AG08395 (cell line): Measurements from ENCODE around the gene ACTG1.

Experiments
- DNase-seq: peaks from one replicate; pipeline ENCODE4 v3.0.0; 2012; ENCODE audit warnings: mixed read lengths, low spot score

ACTG1 gene

GRCh38 chr17:81481073-81481799 is 31.4 kb downstream of the ACTG1 start:
- DNase-seq = peak; percentile 92

- DNase-seq = peak; percentile 78
Observed at GRCh38 chr17:81480140-81481072, 32.2 kb downstream of the ACTG1 start.

- no peak for DNase-seq
Observed at GRCh38 chr17:81479175-81480071, 33.2 kb downstream of the ACTG1 start.

- no peak for DNase-seq
Observed at GRCh38 chr17:81478119-81478518, 34.5 kb downstream of the ACTG1 start.

GRCh38 chr17:81477173-81477572 is 35.4 kb downstream of the ACTG1 start:
- no peak for DNase-seq

GRCh38 chr17:81476635-81477034 is 36.0 kb downstream of the ACTG1 start:
- no peak for DNase-seq

GRCh38 chr17:81476097-81476496 is 36.5 kb downstream of the ACTG1 start:
- DNase-seq = no peak

GRCh38 chr17:81474958-81475357 is 37.6 kb downstream of the ACTG1 start:
- no peak for DNase-seq

- no peak for DNase-seq
Observed at GRCh38 chr17:81473019-81473418, 39.6 kb downstream of the ACTG1 start.

GRCh38 chr17:81471818-81472456 is 40.7 kb downstream of the ACTG1 start:
- peak; percentile 100 for DNase-seq

GRCh38 chr17:81470944-81471817 is 41.4 kb downstream of the ACTG1 start:
- DNase-seq = peak; percentile 54

GRCh38 chr17:81470270-81470943 is 42.2 kb downstream of the ACTG1 start:
- no peak for DNase-seq

- DNase-seq = no peak
Observed at GRCh38 chr17:81469266-81469665, 43.3 kb downstream of the ACTG1 start.

- DNase-seq = no peak
Observed at GRCh38 chr17:81468770-81469121, 43.9 kb downstream of the ACTG1 start.

- no peak for DNase-seq
Observed at GRCh38 chr17:81468111-81468769, 44.4 kb downstream of the ACTG1 start.

- DNase-seq = no peak
Observed at GRCh38 chr17:81466564-81467472, 45.8 kb downstream of the ACTG1 start.

GRCh38 chr17:81465910-81466309 is 46.7 kb downstream of the ACTG1 start:
- no peak for DNase-seq

GRCh38 chr17:81464586-81464985 is 48.0 kb downstream of the ACTG1 start:
- no peak for DNase-seq
